NCI-H2107 treated with DMSO at 0.1 percent for 48 hours (cell line): ENCODE results near the gene PARVG.

Experiments used
- DNase-seq: peaks from one replicate; lab custom pipeline; 2025; ENCODE audit not compliant: unreplicated experiment; lab: John Stamatoyannopoulos, UW

Gene PARVG

DNA sequence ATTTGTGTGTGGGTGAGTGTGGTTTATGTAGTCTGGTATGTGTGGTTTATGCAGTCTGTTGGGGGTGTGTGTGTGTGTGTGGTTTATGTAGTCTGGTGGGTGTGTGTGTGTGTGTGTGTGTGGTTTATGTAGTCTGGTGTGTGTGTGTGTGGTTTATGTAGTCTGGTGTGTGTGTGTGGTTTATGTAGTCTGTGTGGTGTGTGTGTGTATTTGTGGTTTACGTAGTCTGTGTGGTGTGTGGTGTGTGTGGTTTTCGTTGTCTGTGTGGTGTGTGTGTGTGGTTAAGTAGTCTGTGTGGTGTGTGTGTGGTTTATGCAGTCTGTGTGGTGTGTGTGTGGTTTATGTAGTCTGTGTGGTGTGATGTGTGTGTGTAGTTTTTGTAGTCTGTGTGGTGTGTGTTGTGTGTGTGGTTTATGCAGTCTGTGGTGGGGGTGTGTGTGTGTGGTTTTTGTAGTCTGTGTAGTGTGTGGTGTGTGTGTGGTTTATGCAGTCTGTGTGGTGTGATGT is 26.2 kb upstream of the PARVG start:
- no peak for DNase-seq

GRCh38 chr22:44155115-44155514 is 25.6 kb upstream of the PARVG start:
- no peak for DNase-seq

- no peak for DNase-seq
Observed at GRCh38 chr22:44157916-44158618, 22.7 kb upstream of the PARVG start.

DNA sequence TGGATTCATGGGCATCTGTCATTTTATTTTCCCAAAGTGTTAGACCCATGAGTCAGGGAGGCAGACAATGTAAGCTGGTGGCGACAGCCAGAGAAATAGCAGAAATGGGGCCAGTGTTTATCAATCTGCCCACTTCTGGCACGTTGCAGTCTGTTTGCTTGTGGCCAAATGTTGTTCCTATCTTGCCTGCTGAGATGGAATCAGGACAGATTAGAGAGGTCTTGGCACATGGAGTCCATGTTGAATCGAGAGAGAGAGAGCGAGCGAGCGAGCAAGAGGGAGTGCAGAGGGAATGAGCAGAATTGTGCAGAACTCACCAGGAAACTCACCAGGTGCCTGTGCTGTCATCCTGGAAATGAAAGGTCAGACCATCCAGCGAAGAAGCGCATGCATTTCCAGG is 21.9 kb upstream of the PARVG start:
- DNase-seq: no peak

DNA sequence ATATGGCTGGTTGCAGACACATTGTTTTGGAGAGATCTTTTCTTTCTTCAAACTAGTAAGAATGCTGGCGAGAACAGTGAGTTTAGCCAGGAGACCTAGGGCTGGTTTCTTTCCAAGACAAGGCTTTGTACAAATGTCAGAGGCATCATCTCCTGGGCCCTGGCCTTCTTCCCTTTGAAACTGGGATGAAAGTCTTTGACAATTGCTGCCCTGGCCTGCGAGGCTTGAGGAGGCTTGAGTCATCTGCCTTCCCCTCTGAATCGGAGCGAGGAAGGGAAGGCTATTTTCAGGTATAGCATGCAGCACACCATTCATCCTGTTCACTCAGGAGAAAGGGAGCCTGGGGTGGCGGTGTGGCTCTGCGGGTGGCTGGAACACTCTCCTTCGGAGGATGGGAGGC is 21.5 kb upstream of the PARVG start:
- DNase-seq: no peak

DNA sequence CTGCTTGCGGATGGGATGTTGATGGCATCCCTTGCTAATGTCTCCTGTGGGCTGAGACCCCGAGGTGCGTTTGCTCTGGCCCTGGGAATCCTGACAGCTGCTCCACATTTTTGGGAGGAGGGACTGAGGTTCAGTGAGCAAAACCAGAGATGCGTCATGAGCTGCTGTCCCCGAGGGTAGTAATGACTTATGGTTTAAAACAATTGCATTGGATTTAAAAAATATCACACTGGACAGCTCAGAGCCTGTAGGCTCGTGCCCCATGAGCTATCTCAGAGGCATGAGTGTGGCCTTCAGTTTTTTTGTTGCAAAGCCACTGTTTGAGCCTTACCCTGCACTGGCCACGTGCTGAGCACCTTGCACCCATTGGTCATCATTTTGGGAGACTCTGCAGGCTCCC is 20.9 kb upstream of the PARVG start:
- DNase-seq: no peak

DNA sequence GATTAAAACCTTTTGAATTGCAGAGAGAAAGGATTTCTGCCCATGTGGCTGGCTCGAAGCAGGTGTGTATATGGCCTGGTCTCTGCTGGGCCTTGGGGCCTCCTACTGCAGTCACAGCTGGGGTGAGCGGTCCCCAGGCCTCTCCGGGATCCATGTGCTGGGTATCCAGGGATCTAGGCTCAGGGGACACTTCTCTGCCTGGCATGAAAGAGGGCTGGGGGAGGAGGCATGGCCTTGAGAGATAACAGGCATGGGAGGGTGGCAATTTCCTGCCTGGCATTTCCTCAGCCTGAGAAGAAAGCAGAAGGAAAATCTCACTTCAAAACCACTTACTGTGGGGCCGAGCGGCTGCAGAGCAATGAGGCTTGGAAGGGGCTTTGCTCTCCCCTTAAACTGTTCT is 20.3 kb upstream of the PARVG start:
- no peak for DNase-seq

DNA sequence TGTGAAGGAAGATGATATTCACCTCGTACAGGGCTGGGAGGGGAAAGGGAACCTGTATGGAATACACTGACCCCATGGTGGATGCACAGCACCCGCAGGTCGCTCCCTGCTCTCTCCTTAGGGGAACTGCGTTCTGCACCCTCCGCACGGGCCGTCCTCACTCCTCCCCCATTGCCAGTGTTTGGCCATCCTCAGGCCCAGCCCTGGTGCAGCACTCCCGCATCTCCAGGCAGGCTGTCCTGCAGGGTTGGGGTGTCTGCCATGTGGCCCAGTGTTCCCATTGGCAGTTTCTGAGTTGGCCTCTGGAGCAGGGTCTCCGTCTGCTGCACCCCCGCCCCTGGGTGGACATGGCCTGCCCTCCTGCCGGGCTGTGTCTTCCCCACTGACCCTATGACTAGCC is 19.1 kb upstream of the PARVG start:
- no peak for DNase-seq

DNA sequence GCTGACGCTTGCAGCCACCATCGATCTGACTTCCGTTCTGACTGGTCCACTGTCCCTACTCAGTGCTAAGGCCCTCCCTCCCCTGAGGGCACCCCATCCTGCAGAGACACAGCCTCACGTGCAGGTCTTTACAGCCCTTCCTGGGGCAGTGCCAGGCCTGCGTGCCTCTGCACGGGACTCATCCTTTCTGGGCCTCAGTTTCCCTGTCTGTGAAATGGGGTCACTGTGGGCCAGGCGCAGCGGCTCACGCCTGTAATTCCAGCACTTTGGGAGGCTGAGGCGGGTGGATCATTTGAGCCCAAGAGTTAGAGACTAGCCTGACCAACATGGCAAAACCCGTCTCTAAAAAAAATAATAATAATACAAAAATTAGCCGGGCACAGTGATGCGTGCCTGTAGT is 17.8 kb upstream of the PARVG start:
- DNase-seq: no peak

DNA sequence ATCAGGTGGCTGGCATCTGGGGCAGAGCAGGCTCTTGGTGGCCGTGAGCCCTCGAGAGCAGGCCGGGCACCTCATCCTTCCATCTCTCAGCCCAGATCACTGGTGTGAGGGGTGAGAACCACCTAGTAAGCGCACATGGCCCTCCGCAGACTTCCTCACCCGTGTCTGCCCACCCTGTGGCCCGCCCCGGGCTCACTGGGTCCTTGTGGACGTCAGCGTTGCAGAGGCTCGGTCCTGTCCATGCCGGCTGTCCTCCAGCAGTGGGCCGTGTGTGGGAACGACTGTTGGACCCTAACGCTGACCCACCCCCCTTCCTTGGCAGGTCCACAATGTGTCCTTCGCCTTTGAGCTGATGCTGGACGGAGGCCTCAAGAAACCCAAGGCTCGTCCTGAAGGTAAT is 17.2 kb upstream of the PARVG start:
- DNase-seq: no peak

GRCh38 chr22:44164031-44164430 is 16.7 kb upstream of the PARVG start:
- no peak for DNase-seq

- DNase-seq: no peak
Observed at GRCh38 chr22:44165286-44165874, 15.3 kb upstream of the PARVG start.

DNA sequence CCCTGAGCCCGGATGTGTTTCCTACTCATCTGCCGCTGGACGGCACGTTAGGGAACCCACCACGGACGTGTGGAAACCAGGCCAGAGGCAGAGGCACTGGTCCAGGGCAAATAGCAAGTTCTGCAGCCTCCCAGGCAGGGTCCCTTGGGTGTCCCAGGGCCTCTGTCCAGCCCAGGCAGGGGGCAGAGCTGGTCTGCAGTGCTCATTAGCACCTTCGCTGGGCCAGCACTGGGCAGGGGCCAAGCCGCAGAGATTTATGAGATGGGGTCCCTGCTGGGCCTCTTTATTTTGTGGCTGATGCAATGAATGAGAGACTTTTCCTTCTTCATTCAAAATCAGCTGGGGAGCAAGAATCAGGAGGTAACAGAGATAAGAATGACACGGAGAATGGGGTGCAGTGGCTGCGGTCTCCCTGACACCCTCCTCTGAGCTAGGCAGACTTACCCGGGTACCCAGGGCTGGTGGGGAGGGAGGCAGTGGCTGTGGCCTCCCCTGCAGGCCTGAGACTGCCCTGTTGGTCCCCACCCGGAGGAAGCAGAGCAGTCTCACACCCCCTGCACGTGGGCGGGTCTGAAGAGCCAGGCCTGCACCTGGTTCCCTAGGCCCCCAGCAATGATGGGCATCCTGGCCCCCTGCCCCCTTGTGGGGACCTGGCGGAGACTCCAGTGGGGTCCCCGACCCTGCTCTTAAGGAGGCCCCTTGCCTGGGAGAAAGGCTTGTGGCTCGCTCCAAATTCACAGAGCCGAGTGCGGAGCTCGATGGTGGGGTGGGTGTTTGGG is 14.0 kb upstream of the PARVG start:
- DNase-seq: no peak

DNA sequence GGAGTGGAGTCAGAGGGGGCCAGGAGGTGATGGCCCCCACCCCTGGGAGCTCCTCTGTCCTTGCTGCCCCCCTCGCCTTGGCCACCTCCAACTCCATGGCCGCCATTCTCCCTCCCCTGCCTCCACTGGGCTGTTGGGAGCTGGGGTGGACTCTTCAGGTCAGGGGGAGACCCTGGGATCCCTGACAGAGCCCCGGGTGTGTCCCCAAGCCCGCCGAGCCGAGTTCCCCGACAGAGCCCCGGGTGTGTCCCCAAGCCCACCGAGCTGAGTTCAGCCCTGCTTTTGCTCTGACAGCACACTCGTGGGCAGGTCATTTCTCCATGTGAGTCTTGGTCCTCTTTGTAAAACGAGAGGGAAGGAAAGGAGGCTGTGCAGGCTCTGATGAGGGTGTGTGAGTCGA is 13.2 kb upstream of the PARVG start:
- DNase-seq: no peak

GRCh38 chr22:44168206-44168605 is 12.5 kb upstream of the PARVG start:
- DNase-seq: no peak

DNA sequence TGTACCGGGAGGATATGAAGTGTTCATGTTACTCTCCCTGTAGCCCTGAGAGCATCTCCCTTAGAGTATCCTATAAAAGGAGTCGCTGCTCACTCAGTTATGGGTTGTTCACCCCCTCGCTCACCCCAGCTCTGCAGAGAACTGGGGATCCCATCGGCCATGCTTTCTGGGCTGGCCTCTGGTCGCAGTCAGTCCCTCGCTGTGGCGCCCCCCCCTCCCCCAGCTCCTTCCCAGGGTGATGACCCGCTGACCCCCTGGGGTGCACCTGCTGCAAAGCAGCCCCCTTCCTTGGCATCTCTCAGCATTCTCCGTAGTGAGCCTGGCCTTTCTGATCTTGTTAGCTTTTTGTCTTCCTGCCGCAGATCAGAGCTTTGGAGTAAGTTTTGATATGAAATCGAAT is 10.3 kb upstream of the PARVG start:
- DNase-seq: no peak

- DNase-seq: no peak
Observed at GRCh38 chr22:44171561-44171960, 9.2 kb upstream of the PARVG start.

DNA sequence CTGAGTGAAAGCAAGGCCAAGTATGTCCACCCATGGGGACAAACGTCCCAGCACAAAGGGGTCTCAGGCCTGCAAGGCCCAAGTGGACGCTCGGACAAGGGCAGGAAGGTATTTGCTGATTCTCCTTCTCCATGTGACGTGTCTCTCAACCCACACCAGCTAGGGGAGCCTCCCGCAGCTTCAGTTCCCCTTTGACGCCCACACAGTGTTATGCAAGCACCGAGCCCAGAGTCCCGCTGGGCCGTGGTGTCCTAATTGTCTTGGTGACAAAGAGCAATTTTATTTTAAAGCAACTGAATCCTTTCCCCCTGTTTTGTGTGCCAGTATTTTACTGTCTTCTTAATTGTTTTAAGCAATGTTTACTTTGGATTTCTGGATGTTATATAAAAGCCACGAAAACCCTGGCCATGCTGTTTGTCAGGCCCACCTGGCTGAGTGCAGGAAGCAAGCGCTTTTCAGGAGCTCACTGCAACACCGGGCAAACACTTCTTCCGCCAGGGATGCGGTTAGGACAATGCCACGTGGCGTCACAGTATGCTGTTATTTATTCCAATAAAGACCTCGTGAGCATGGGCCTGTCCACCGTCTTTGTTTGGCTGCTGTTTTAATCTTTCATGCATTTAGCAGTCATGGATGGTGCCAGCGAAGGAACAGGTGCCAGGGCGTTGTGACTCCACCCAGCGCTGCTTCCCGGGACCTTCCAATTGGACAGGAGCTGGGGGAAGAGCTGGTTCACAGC is 8.2 kb upstream of the PARVG start:
- peak; percentile 89 for DNase-seq

DNA sequence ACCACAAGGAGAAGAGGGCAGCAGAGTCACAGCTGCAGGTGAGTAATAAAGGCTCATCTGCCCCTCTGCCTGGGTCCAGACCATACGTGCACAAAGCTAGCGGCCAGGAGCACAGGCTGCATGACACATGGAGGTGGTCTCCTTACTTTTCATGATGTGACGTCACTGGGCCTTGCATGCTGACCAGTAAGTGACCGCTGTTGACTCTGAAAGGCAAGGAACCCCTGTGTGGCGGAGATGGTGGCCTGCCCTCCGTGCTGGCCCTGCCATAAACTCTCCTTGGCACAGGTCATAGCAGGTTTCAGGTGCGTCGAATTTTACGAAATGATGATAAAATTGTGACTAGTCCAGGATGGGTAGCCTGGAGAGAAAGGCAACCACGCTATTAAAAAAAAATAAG is 7.6 kb upstream of the PARVG start:
- DNase-seq: no peak

DNA sequence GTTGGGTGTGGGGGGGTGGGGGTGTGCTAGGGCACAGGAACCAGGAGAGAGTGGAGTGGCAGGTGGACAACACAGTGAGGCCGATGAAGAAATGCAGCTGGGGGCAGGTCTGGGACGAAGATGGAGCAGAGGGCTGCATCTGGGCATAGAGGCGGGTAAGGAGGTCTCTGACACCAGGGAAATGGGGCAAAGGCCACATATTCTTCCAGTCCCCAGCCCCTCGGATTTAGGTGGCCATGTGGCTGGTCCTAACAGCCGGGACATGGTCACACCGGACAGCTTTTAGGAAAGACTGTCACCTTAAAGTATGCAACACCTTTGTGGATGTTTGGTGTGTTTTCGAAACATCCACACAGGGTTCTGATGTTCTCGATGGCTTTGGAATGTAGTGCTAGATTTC is 5.0 kb upstream of the PARVG start:
- no peak for DNase-seq

DNA sequence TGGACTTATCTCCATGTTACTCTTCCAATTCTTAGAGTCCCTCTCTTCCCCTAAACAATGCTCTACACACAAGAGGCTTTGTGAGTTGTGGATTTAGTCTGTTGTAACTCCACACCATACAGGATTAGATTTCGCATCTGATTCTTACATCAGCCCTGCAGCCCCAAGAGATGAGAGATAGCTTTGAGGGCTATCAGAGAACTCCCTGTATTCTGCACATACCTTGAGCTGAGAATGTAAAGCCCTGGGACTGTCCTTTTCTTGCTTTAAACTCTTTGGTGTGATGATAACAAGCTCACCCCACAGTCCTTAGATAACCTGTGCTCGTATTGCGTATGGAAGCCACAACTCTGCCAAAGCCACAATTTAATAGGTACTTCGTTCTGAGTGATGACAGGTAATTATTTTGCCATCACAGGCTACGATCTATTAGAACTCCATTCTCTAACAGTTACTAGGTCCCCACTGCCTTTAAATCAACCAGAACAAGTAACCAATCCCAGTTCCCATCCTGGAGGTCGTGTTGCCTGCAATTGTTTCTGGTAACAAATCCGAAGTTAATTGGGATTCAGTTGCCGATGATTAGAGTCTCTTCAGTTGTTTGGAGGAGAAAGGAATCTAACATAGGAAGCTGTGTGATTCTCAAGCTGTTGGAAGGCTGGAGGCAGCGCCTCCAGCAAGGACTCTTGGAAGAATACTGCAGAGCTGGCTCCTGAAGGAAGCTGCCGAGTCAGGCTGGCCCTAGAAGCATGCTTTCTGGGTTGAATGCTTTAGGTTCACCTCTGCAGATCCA is 1.3 kb upstream of the PARVG start:
- peak; percentile 68 for DNase-seq
